Peyer's patch (tissue), 4 donors: ENCODE results near the gene CLDN10. TPM values are rescaled to one million over a fixed set of nuclear protein-coding genes. Genes with fewer than 3 reads are reported as not detected.

Experiments
- DNase-seq, 3 donors: peaks; one replicate each; pipeline ENCODE4 v3.0.0-alpha.2; 2017 to 2019
- H3K27ac ChIP-seq, 4 donors: fragments of 200-600 bp; sonication (generic); one replicate each; pipeline ENCODE4 v1.5.1; 2016 to 2019
- H3K27me3 ChIP-seq, 2 donors: fragments of 200-600 bp; sonication (generic); one replicate each; pipeline ENCODE4 v1.5.1; 2019
- H3K36me3 ChIP-seq, 3 donors: fragments of 200-600 bp; sonication (generic); one replicate each; pipeline ENCODE4 v1.5.1; 2016 to 2019
- H3K4me1 ChIP-seq, 4 donors: fragments of 200-600 bp; sonication (generic); one replicate each; pipeline ENCODE4 v1.5.1; 2016 to 2019
- H3K4me3 ChIP-seq, 4 donors: fragments of 200-600 bp; sonication (generic); 1 replicate in 3 of 4; 2 replicates in 1 of 4; pipeline ENCODE4 v1.5.1; 2016 to 2019; ENCODE audit warnings: mild to moderate bottlenecking in 1 of 4
- H3K9me3 ChIP-seq, 4 donors: fragments of 200-600 bp; sonication (generic); one replicate each; pipeline ENCODE4 v1.5.1; 2016 to 2019; ENCODE audit warnings: mild to moderate bottlenecking in 1 of 4
- CTCF ChIP-seq, 6 experiments: fragments of 450-650 bp in 4 of 6; fragments of 200-600 bp in 2 of 6; sonication (generic) in 1 of 6; IDR thresholded peaks; one replicate each; pipeline ENCODE4 v1.5.1; 2017 to 2019; ENCODE audit warnings: antibody characterized with exemption in 6 of 6, mild to moderate bottlenecking in 3 of 6, moderate library complexity in 1 of 6
- POLR2A ChIP-seq, 2 donors: fragments of 450-650 bp; IDR thresholded peaks; one replicate each; pipeline ENCODE4 v1.5.1; 2017; ENCODE audit warnings: antibody characterized with exemption in 2 of 2, mild to moderate bottlenecking in 2 of 2, moderate library complexity in 2 of 2
- total RNA-seq, 4 donors: library from RNA; depleted of rRNA; stranded (reverse); fragments of >200 nt; gene quantifications; one replicate each; pipeline ENCODE4 v1.1.0, GENCODE V29; 2016

The CLDN10 gene
- total RNA-seq, 4 donors from 2014 or later = 0.57 TPM; not detected in 3

- DNase-seq = no peak
- H3K27me3 ChIP-seq = no peaks in the 10 kb centered on the region
- H3K9me3 ChIP-seq = no peaks in the 10 kb centered on the region
- H3K4me1 ChIP-seq = no peaks in the 10 kb centered on the region
- H3K36me3 ChIP-seq = no peaks in the 10 kb centered on the region
- no peak overlapping the region for H3K4me3 ChIP-seq
- no peak overlapping the region for H3K27ac ChIP-seq
- no peak for TF ChIP-seq CTCF (IDR thresholded peaks at IDR 0.05)
Measured at GRCh38 chr13:95585867-95586266, 33.3 kb downstream of the CLDN10 start.

DNA sequence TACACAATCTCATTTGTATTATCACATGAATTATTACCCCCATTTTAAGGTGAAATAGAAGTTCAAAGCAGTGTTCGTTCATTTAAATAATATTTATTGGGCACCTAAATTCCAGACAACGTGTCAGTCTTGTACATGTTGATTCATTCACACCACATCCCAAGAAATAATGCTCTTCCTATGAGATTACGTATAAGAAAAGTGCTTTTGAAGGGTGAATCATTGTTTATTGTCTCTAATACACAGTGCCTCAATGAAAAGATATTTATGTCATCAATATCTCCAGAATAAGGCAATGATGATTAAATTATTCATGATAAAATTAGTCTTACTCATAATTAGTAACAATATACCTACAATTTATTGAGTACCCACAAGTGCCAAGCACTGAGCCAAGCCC lies 35.6 kb downstream of the CLDN10 start:
- no peaks in the 10 kb centered on the region for H3K27me3 ChIP-seq
- H3K27ac ChIP-seq = no peak overlapping the region
- H3K36me3 ChIP-seq = no peaks in the 10 kb centered on the region
- no peak overlapping the region for H3K4me3 ChIP-seq
- no peaks in the 10 kb centered on the region for H3K9me3 ChIP-seq
- TF ChIP-seq CTCF (IDR thresholded peaks at IDR 0.05) (no peak), POLR2A (IDR thresholded peaks at IDR 0.05) (no peak)
- H3K4me1 ChIP-seq = no peaks in the 10 kb centered on the region
- no peak for DNase-seq

DNA sequence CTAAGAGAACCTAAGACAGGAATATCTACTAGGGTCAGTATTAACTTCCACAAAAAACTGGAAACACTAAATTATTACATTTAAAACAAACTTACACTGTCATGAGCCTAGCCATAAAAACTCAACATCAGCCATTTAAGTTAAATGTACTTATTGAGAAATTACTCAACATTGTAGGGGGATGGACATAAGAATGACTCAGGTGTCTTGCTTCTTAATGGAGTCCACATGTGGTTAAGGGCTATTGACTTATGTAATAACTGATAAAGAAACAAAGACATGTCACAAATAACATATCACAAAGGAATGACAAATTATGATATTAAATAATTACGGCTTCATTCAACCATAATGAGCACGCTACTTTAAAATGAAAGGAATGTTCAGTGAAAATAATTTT lies 36.2 kb downstream of the CLDN10 start:
- Histone ChIP-seq H3K36me3 (no peaks in the 10 kb centered on the region), H3K9me3 (no peaks in the 10 kb centered on the region), H3K4me1 (no peaks in the 10 kb centered on the region), H3K27me3 (no peaks in the 10 kb centered on the region), H3K4me3 (no peak overlapping the region), H3K27ac (no peak overlapping the region)
- TF ChIP-seq POLR2A (IDR thresholded peaks at IDR 0.05) (no peak), CTCF (IDR thresholded peaks at IDR 0.05) (no peak)
- DNase-seq = no peak

DNA sequence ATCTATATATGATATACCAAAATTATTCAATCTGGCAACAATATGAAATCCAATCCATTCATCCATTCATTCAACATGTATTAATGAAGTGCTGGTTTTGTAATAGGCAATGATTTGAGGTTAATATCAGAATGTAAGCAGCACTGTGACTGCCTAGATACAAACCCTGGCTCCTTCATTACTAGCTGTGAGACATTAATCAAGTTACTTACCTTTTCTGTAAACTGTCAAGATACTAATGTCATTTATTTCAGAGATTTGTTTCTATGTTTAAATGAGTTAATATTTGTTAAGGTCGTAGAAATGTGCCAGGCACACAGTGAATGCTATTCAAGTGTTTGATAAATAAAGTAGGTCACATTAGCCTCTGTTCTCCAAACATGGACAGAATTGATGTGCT lies 40.9 kb downstream of the CLDN10 start:
- H3K9me3 ChIP-seq = no peaks in the 10 kb centered on the region
- no peak for DNase-seq
- H3K36me3 ChIP-seq = no peaks in the 10 kb centered on the region
- no peak overlapping the region for H3K27ac ChIP-seq
- H3K4me1 ChIP-seq = no peaks in the 10 kb centered on the region
- TF ChIP-seq CTCF (IDR thresholded peaks at IDR 0.05) = no peak
- no peak for TF ChIP-seq POLR2A (IDR thresholded peaks at IDR 0.05)
- H3K4me3 ChIP-seq = no peak overlapping the region
- no peaks in the 10 kb centered on the region for H3K27me3 ChIP-seq

DNA sequence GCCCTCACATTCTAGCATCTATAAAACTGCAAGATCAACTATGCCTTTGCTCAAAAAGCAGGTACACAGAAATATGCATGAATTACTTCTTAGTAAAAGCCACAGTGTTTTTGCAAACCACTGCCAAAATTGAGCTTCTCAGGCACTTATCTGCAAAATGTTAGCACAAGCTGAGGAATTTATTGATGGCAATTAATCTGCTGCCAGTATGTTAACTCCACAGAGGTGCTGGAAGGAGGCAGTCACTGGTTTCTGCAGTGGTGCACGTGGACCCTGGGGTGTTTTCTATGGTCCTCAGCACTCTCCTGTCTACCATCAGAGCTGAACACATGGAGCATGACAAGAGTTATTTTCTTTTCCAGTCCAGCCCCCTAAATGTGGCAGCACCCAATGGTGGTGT lies 44.2 kb downstream of the CLDN10 start:
- Histone ChIP-seq H3K36me3 (no peaks in the 10 kb centered on the region), H3K4me3 (no peak overlapping the region), H3K27ac (no peak overlapping the region), H3K9me3 (no peaks in the 10 kb centered on the region), H3K27me3 (no peaks in the 10 kb centered on the region), H3K4me1 (no peaks in the 10 kb centered on the region)
- no peak for DNase-seq
- TF ChIP-seq POLR2A (IDR thresholded peaks at IDR 0.05) (no peak), CTCF (IDR thresholded peaks at IDR 0.05) (no peak)

DNA sequence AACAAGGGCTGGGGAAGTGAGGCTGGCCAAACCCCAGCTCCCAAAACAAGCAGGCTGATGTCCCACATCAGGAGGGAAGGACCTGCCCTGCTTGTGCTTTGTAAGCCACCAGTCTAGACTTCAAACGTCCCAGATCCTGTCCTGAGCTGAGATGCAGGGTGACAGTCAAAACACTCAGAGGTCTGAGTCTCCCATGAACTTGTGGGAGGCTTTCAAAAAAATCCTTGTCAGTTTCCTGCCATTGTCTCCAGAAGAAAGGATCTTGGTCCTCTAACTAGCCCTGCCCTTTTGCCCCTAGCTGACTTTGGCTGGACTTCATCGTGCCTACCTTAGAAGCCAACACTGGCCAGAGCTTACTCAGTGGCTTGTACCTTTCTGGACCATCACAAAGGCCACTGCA lies 48.7 kb downstream of the CLDN10 start:
- no peak overlapping the region for H3K4me3 ChIP-seq

More for the DNA sequence above, 48.7 kb downstream of the CLDN10 start:
- DNase-seq = no peak
- TF ChIP-seq POLR2A (IDR thresholded peaks at IDR 0.05) (no peak), CTCF (IDR thresholded peaks at IDR 0.05) (no peak)
- no peaks in the 10 kb centered on the region for H3K27me3 ChIP-seq
- no peaks in the 10 kb centered on the region for H3K9me3 ChIP-seq
- H3K4me1 ChIP-seq = no peaks in the 10 kb centered on the region
- H3K27ac ChIP-seq = no peak overlapping the region
- H3K36me3 ChIP-seq = no peaks in the 10 kb centered on the region
